ENCODE measurements around the gene NAXD.

DNA sequence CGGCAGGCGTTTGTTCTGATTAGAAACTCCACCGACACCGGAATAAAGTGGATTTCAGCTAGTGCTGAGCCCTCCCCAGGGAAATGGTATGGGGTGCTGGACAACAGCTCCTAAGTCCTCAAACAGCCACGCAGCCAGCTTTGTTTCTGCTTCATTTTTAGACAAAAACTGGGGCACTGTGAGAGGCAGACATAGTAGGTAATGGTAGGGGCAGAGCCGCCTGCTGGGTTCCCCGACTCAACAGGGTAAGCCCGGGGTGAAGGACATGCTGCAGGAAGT, 50.8 kb downstream of the NAXD start:
- TF ChIP-seq, protein P1, sequence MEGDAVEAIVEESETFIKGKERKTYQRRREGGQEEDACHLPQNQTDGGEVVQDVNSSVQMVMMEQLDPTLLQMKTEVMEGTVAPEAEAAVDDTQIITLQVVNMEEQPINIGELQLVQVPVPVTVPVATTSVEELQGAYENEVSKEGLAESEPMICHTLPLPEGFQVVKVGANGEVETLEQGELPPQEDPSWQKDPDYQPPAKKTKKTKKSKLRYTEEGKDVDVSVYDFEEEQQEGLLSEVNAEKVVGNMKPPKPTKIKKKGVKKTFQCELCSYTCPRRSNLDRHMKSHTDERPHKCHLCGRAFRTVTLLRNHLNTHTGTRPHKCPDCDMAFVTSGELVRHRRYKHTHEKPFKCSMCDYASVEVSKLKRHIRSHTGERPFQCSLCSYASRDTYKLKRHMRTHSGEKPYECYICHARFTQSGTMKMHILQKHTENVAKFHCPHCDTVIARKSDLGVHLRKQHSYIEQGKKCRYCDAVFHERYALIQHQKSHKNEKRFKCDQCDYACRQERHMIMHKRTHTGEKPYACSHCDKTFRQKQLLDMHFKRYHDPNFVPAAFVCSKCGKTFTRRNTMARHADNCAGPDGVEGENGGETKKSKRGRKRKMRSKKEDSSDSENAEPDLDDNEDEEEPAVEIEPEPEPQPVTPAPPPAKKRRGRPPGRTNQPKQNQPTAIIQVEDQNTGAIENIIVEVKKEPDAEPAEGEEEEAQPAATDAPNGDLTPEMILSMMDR (IDR thresholded peaks at IDR 0.05), result no peak
- TF ChIP-seq POLR2A (IDR thresholded peaks at IDR 0.05), result no peak

Measured in uterus (tissue), 2 donors.